ENCODE results near the gene CD59.

DNA sequence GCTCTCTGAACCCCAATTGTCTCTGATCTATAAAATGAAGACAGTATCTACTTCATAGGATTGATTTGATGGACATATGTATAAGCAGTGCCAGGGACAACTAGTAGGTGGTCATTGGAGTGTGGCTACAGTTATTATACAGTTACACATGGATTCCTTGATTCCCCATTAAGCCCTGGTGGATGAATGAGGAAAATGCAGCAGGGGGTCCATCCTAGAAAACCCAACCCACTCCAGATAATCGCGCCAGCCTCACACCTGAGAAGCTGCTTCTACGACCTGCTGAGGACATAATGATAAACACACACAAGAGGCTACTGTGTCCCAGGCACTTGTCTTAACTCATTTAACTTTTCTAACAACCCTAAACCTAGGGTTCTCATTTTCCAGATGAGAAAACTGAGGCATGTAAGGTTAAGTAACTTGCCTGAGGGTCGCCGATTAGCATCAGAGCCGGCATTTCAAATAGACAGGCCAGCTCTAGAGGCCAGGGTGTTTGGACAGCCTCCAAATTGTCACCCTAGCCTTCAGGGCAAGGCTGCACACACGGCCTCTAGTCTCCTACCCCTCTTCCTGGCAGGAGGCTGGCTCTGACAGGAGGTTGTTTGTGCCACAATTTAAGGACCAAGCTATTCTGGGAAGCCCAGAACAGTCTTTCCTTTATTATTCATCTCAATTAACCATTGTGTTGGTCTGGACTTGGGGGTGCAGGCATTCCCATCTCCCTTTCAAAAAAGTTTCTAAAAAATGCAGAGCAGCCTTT is 31.8 kb downstream of the CD59 start:
- TF ChIP-seq POLR2AphosphoS5 (IDR thresholded peaks at IDR 0.05; ENCODE audit: low read depth, low read length), result no peak
- no peak for TF ChIP-seq TAF1 (IDR thresholded peaks at IDR 0.05; ENCODE audit: borderline replicate concordance, low read depth, low read length)
